Duodenal mucosa (tissue), 2 donors: ENCODE results near the gene ABCF1.
"Not testable (repeated sequence)": the region's sequence is repeated elsewhere in the genome, so short reads cannot be mapped to it uniquely, and the experiment has no call there.

ENCODE experiments used
- H3K27ac ChIP-seq: one replicate; pipeline ENCODE4 v1.7.0; 2013; ENCODE audit warnings: low read depth, low read length
- H3K27me3 ChIP-seq, 2 donors: one replicate each; pipeline ENCODE4 v1.7.0; 2013; ENCODE audit warnings: low read length in 2 of 2, control low read depth in 1 of 2; ENCODE audit not compliant: insufficient read depth in 2 of 2, control insufficient read depth in 1 of 2
- H3K36me3 ChIP-seq, 2 donors: one replicate each; pipeline ENCODE4 v1.7.0; 2013; ENCODE audit warnings: low read length in 2 of 2, control low read depth in 1 of 2; ENCODE audit not compliant: insufficient read depth in 2 of 2, control insufficient read depth in 1 of 2
- H3K4me1 ChIP-seq, 2 donors: one replicate each; pipeline ENCODE4 v1.7.0; 2013; ENCODE audit warnings: low read length in 2 of 2, control low read depth in 1 of 2; ENCODE audit not compliant: insufficient read depth in 2 of 2, control insufficient read depth in 1 of 2
- H3K4me3 ChIP-seq, 2 donors: one replicate each; pipeline ENCODE4 v1.7.0; 2013; ENCODE audit warnings: low read length in 2 of 2, low read depth in 1 of 2
- H3K9ac ChIP-seq, 2 donors: one replicate each; pipeline ENCODE4 v1.7.0; 2013; ENCODE audit warnings: low read length in 2 of 2, low read depth in 1 of 2
- H3K9me3 ChIP-seq, 2 donors: one replicate each; pipeline ENCODE4 v1.7.0; 2013; ENCODE audit warnings: low read length in 2 of 2, control low read depth in 1 of 2; ENCODE audit not compliant: control insufficient read depth in 1 of 2

ABCF1 gene

DNA sequence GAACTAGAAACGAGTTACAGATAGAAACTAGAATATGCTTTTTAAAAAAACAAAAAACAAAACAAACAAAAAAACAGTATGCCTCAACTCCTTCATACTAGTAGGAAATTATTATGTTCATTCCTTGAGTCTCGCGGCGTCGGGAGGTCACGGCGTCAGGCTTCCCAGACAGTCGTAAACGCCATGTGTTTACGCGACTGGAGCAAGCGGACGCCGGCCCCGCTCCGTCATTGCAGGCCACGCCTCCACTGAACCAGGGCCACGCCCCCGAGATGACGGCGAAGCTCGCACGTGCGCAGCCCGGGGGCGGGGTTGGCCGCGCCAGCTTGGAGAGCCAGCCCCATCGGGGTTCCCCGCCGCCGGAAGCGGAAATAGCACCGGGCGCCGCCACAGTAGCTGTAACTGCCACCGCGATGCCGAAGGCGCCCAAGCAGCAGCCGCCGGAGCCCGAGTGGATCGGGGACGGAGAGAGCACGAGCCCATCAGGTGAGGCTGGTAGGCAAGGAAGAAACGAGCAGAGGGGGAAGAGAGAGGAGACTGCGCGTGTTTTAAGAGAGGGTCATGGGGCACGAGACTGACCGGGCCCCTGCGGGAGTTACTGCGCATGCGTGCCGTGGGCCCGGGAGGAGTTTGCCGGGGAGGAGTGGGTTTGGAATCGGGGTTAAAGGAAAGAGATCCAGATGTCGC lies at the start of gene ABCF1:
ABCF1 (plus strand) TSS at position 368 of the 687 bp plus-strand sequence; CDS start at position 414, 46 bp downstream.
- Histone ChIP-seq H3K36me3 (peaks cover 0 to 4% of the 10 kb centered on the region in 2 donors), H3K4me1 (peaks cover 26 to 27% of the 10 kb centered on the region in 2 donors), H3K4me3 (peak within 1 kb of the TSS; percentile 91 to 96), H3K9ac (peak within 1 kb of the TSS; percentile 89 to 94), H3K9me3 (no peaks in the 10 kb centered on the region), H3K27me3 (no peaks in the 10 kb centered on the region), H3K27ac (peak within 1 kb of the TSS; percentile 87)

DNA sequence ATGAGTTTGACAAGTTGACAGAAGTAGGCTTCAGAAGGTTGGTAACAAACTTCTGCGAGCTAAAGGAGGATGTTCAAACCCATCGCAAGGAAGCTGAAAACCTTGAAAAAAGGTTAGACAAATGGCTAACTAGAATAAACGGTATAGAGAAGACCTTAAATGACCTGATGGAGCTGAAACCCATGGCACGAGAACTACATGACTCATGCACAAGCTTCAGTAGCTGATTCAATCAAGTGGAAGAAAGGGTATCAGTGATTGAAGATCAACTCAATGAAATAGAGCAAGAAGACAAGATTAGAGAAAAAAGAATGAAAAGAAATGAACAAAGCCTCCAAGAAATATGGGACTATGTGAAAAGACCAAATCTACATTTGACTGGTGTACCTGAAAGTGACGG lies 49.3 kb upstream of the ABCF1 start:
- not testable (repeated sequence) for H3K36me3 ChIP-seq, H3K27me3 ChIP-seq, H3K27ac ChIP-seq, H3K4me3 ChIP-seq, H3K9ac ChIP-seq, H3K9me3 ChIP-seq, H3K4me1 ChIP-seq

DNA sequence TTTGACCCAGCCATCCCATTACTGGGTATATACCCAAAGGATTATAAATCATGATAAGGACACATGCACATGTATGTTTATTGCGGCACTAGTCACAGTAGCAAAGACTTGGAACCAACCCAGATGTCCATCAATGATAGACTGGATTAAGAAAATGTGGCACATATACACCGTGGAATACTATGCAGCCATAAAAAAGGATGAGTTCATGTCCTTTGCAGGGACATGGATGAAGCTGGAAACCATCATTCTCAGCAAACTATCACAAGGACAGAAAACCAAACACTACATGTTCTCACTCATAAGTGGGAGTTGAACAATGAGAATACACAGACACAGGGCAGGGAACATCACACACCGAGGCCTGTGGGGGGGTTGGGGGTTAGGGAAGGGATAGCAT lies 44.8 kb upstream of the ABCF1 start:
- not testable (repeated sequence) for H3K9me3 ChIP-seq, H3K4me3 ChIP-seq, H3K9ac ChIP-seq, H3K27ac ChIP-seq, H3K27me3 ChIP-seq, H3K36me3 ChIP-seq
- H3K4me1 ChIP-seq, result peaks cover 0 to 17% of the 10 kb centered on the region in 2 donors

DNA sequence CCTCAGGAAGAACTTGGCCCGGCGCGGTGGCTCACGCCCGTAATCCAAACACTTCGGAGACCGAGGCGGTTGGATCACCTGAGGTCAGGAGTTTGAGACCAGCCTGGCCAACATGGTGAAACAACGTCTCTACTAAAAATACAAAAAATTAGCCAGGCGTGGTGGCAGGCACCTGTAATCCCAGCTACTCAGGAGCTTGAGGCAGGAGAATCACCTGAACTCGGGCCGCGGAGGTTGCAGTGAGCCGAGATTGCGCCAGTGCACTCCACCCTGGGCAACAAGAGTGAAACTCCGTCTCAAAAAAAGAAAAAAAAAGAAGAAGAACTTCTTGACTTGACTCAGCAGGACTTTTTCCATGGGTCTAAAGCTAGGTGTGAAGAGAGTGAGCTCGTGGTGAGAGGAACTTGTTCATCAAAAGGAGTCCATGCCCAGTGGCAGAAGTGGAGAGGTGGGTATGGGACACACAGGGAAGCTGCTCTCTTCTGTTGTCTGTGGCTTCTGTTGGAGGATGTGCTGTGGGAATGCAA lies 41.8 kb upstream of the ABCF1 start:
- H3K9ac ChIP-seq, H3K27me3 ChIP-seq, H3K27ac ChIP-seq, H3K4me3 ChIP-seq, H3K36me3 ChIP-seq, H3K9me3 ChIP-seq: not testable (repeated sequence)
- peaks cover 0 to 17% of the 10 kb centered on the region in 2 donors for H3K4me1 ChIP-seq

DNA sequence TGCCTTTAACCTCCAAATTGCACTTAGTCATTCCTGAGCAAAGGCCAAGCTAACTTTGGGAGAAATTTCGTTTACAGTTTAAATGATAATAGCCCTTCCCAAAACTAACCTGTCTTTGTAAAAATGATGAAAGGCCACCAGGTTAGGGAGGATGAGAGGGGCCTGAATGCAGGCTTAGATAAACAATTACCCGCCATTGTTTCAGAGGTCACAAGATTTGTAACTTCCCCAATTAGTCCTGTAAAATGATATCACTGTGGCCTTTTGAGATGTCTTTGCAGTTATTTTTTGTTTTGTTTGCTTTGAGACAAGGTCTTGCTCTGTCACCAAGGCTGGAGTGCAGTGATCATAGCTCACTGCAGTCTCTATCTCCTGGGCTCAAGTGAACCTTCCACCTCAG lies 41.2 kb upstream of the ABCF1 start:
- Histone ChIP-seq H3K4me1 (peaks cover 0 to 17% of the 10 kb centered on the region in 2 donors), H3K27ac (no peak overlapping the region), H3K9ac (no peak overlapping the region), H3K9me3 (no peaks in the 10 kb centered on the region), H3K4me3 (no peak overlapping the region), H3K27me3 (no peaks in the 10 kb centered on the region), H3K36me3 (no peaks in the 10 kb centered on the region)

DNA sequence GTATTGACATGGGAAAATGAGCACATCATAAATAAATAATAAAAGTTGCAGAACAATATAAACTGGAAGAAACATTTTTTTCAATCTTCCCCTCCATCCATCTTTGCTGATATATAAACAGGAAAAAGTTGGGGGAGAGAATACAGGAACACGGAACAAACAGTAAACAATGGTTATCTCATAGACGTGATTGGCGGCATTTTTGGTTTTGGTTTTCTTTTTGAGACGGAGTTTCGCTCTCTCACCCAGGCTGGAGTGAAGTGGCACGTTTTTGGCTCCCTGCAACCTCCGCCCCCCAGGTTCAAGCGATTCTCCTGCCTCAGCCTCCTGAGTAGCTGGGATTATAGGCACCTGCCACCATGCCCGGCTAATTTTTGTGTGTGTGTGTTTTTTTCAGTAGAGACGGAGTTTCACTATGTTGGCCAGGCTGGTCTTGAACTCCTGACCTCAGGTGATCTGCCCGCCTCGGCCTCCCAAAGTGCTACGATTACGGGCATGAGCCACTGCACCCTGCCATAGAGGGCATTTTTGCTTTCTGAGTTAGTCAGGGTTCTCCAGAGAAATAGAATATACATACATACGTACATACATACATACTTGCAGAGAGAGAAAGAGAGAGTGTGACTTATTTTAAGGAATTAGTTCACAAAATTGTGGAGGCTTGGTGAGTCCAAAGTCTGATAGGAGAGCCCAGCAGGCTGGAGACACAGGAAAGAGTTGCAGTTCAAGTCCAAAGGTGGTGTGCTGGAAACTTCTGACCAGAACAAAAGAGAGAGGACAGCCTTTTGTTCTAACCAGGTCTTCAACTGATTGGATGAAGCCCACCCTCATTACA lies 37.6 kb upstream of the ABCF1 start:
- Histone ChIP-seq H3K27me3 (no peaks in the 10 kb centered on the region), H3K4me3 (peak overlapping the region; percentile 17 to 35), H3K27ac (peak overlapping the region; percentile 11), H3K9me3 (no peaks in the 10 kb centered on the region), H3K4me1 (peaks cover 0 to 14% of the 10 kb centered on the region in 2 donors), H3K36me3 (no peaks in the 10 kb centered on the region), H3K9ac (no peak overlapping the region)

DNA sequence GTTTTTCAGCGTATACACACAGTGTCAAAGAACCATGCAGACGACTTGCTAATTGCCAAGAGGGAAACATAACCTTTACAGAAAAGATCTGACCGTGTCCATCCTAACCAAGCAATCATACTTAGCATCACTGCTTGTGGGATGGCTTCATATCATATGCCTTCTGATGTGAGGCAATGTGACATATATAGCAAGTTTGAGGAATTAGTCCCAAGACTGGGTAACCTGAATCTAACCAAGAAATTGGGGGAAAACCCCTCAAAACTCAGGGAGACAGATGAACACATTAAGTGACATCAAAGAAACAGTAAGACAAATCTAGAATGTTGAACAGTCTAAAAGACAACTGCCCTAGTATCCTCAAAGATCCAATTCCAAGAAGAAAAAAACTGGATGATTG lies 33.3 kb upstream of the ABCF1 start:
- Histone ChIP-seq H3K4me1 (peaks cover 6 to 13% of the 10 kb centered on the region in 2 donors), H3K27ac (no peak overlapping the region), H3K27me3 (no peaks in the 10 kb centered on the region), H3K9me3 (no peaks in the 10 kb centered on the region), H3K4me3 (no peak overlapping the region), H3K9ac (no peak overlapping the region), H3K36me3 (no peaks in the 10 kb centered on the region)

DNA sequence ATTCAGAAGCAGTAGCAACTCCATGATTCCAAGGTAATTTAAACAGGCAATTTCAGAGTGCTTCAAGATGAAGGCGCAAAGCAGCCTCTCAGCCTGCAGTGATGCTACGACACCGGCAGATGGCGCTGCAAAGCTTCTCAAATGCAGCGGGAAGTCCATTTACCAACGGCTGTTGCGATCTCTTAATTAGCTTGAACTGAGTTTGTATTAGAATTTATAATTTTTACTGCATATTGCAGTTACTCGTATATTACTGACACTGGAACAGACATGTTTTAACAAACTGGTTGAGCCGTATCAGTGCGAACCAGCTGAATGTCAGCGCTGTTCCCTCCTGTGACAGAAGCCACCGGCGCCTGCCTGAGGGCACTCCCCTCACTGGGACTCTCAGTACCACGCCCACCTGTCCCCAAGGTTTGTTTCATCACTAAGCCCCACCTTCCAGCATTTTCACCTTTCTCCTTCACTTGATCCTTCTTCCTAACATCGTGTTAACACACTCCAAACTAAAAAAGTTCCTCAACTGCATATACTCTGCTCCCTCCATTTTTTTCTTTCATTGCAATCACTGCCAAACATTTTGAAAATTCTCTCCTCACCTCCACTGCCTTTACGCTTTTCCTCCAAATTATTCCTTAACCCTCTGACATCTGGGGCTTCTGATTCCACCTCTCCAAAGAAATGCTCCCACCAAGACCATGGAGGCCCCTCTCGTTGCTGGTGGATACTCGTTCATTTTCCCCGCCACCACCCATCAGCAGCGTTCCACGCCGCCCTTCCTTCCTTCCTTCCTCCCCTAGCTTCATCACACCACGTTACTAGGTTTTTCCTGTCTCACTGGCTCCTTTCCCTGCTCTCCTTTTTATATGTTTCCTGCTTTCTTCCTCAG lies 29.5 kb upstream of the ABCF1 start:
- Histone ChIP-seq H3K27me3 (no peaks in the 10 kb centered on the region), H3K9ac (peak overlapping the region; percentile 31 to 57), H3K4me3 (peak overlapping the region; percentile 70 to 73), H3K27ac (no peak overlapping the region), H3K36me3 (peaks cover 7 to 12% of the 10 kb centered on the region in 2 donors), H3K4me1 (peaks cover 6 to 13% of the 10 kb centered on the region in 2 donors), H3K9me3 (no peaks in the 10 kb centered on the region)

DNA sequence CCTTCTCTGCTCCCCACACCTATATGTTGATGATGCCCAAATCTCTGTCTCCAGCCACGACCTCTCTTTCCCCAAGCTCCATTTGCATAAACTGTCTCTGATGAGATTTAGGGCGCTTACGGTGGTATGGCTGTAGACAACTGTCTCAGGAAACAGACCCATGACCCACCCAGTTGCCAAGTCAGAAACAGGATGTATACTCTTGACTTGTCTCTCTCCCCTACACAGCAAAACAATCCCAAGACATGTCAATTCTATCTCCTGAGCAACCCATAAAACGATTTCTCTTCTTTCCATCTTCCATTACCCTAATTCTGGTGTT lies 28.9 kb upstream of the ABCF1 start:
- H3K4me3 ChIP-seq, result peak overlapping the region in 1 of 2 donors; percentile 73
- H3K9me3 ChIP-seq, result no peaks in the 10 kb centered on the region
- no peaks in the 10 kb centered on the region for H3K27me3 ChIP-seq
- peak overlapping the region in 1 of 2 donors; percentile 57 for H3K9ac ChIP-seq
- H3K27ac ChIP-seq, result no peak overlapping the region
- H3K4me1 ChIP-seq, result peaks cover 6 to 13% of the 10 kb centered on the region in 2 donors
- peaks cover 9 to 19% of the 10 kb centered on the region in 2 donors for H3K36me3 ChIP-seq
